GM23338 (cell line): ENCODE data around the gene ALPG. TPM values are rescaled to one million over a fixed set of nuclear protein-coding genes. Genes with fewer than 3 reads are reported as not detected.

Experiments used
- ATAC-seq: fragments of 200-7000 bp; cut with Tn5 transposase; 3 replicates; pipeline ENCODE4 v1.9.1; 2020
- DNase-seq: peaks from one replicate; pipeline ENCODE4 v3.0.0-alpha.2; 2015; ENCODE audit warnings: low spot score
- H2AFZ ChIP-seq: fragments of 200-600 bp; sonication (generic); 2 replicates; pipeline ENCODE4 v1.8.0; 2016; ENCODE audit warnings: antibody characterized with exemption, mild to moderate bottlenecking, moderate library complexity
- H3F3A ChIP-seq: fragments of 200-600 bp; sonication (generic); replicated peaks from 2 replicates; pipeline ENCODE4 v1.8.0; 2017; ENCODE audit warnings: antibody characterized with exemption, mixed run types, low read depth
- H3K27ac ChIP-seq: fragments of 200-600 bp; sonication (generic); 2 replicates; pipeline ENCODE4 v1.6.1; 2016; ENCODE audit warnings: low read depth
- H3K27me3 ChIP-seq: fragments of 200-600 bp; sonication (generic); 2 replicates; pipeline ENCODE4 v1.8.0; 2016; ENCODE audit warnings: mild to moderate bottlenecking, mixed run types, moderate library complexity; ENCODE audit not compliant: insufficient read depth
- H3K36me3 ChIP-seq: fragments of 200-600 bp; sonication (generic); 2 replicates; pipeline ENCODE4 v1.8.0; 2016; ENCODE audit warnings: mild to moderate bottlenecking; ENCODE audit not compliant: insufficient read depth
- H3K4me1 ChIP-seq: fragments of 200-600 bp; sonication (generic); 2 replicates; pipeline ENCODE4 v1.8.0; 2016; ENCODE audit warnings: mild to moderate bottlenecking, moderate library complexity; ENCODE audit not compliant: insufficient read depth
- H3K4me2 ChIP-seq: fragments of 200-600 bp; sonication (generic); 2 replicates; pipeline ENCODE4 v1.7.1; 2017; ENCODE audit warnings: mixed run types
- H3K4me3 ChIP-seq: fragments of 200-600 bp; sonication (generic); 2 replicates; pipeline ENCODE4 v1.6.1; 2016; ENCODE audit warnings: mixed run types
- H3K79me2 ChIP-seq: fragments of 200-600 bp; sonication (generic); replicated peaks from 2 replicates; pipeline ENCODE4 v1.8.0; 2017; ENCODE audit warnings: mild to moderate bottlenecking; ENCODE audit not compliant: insufficient read depth
- H3K9me2 ChIP-seq: fragments of 200-600 bp; sonication (generic); 2 replicates; pipeline ENCODE4 v1.8.0; 2017; ENCODE audit not compliant: insufficient read depth
- H4K20me1 ChIP-seq: fragments of 200-600 bp; sonication (generic); replicated peaks from 2 replicates; pipeline ENCODE4 v1.8.0; 2017; ENCODE audit warnings: mild to moderate bottlenecking; ENCODE audit not compliant: insufficient read depth
- H3K27ac Mint-ChIP-seq: 2 replicates; pipeline ENCODE4 v1.8.0; 2020; ENCODE audit warnings: inconsistent platforms, mild to moderate bottlenecking, moderate library complexity, mixed read lengths
- H3K27me3 Mint-ChIP-seq: 3 replicates; pipeline ENCODE4 v1.8.0; 2022; ENCODE audit warnings: low read depth, mild to moderate bottlenecking, moderate library complexity, mixed read lengths, inconsistent platforms; ENCODE audit not compliant: insufficient read depth, poor library complexity
- H3K36me3 Mint-ChIP-seq: 3 replicates; pipeline ENCODE4 v1.8.0; 2021; ENCODE audit warnings: low read depth, mild to moderate bottlenecking, inconsistent platforms, moderate library complexity, mixed read lengths
- H3K4me1 Mint-ChIP-seq: 3 replicates; pipeline ENCODE4 v1.8.0; 2020; ENCODE audit warnings: mild to moderate bottlenecking, inconsistent platforms, mixed read lengths
- H3K4me3 Mint-ChIP-seq: 3 replicates; pipeline ENCODE4 v1.8.0; 2021; ENCODE audit warnings: moderate library complexity, mild to moderate bottlenecking, inconsistent platforms, mixed read lengths
- H3K9me3 Mint-ChIP-seq: 3 replicates; pipeline ENCODE4 v1.8.0; 2020; ENCODE audit warnings: moderate library complexity, mild to moderate bottlenecking, inconsistent platforms, mixed read lengths
- CREB1 ChIP-seq: fragments of 250-450 bp; sonication (Bioruptor Pico); IDR thresholded peaks from 2 replicates; pipeline ENCODE4 v1.5.0; 2020; ENCODE audit warnings: low read depth, mild to moderate bottlenecking, moderate library complexity
- CTCF ChIP-seq, 2 experiments: fragments of 200-600 bp in 1 of 2; sonication (generic) in 1 of 2; conservative IDR thresholded peaks; 2 replicates each; pipeline versions ENCODE4 v1.5.1 to v1.6.1; 2016 to 2017; ENCODE audit warnings: antibody characterized with exemption in 2 of 2, low read depth in 2 of 2, mild to moderate bottlenecking in 2 of 2, moderate library complexity in 1 of 2
- ETS1 ChIP-seq: IDR thresholded peaks from 2 replicates; pipeline ENCODE4 v1.6.1; 2016; ENCODE audit warnings: antibody characterized with exemption
- EZH2 ChIP-seq: fragments of 200-600 bp; sonication (generic); IDR thresholded peaks from one replicate; pipeline ENCODE4 v1.8.0; 2017; ENCODE audit warnings: antibody characterized with exemption, mild to moderate bottlenecking, low read depth; ENCODE audit not compliant: unreplicated experiment
- EZH2phosphoT487 ChIP-seq: fragments of 200-600 bp; sonication (generic); IDR thresholded peaks from one replicate; pipeline ENCODE4 v1.8.1; 2018; ENCODE audit warnings: antibody characterized with exemption; ENCODE audit not compliant: unreplicated experiment
- JUNB ChIP-seq: IDR thresholded peaks from one replicate; pipeline ENCODE4 v1.6.1; 2016; ENCODE audit warnings: antibody characterized with exemption; ENCODE audit not compliant: unreplicated experiment
- NANOG ChIP-seq: IDR thresholded peaks from 2 replicates; pipeline ENCODE4 v1.6.1; 2016; ENCODE audit warnings: antibody characterized with exemption, borderline replicate concordance
- POLR2AphosphoS5 ChIP-seq: IDR thresholded peaks from 2 replicates; pipeline ENCODE4 v1.6.1; 2016; ENCODE audit warnings: antibody characterized with exemption, low read depth
- REST ChIP-seq: IDR thresholded peaks from one replicate; pipeline ENCODE4 v1.6.1; 2018; ENCODE audit warnings: antibody characterized with exemption; ENCODE audit not compliant: unreplicated experiment
- STAT1 ChIP-seq: IDR thresholded peaks from one replicate; pipeline ENCODE4 v1.6.1; 2016; ENCODE audit warnings: antibody characterized with exemption; ENCODE audit not compliant: unreplicated experiment
- ZNF114 ChIP-seq: fragments of 250-450 bp; sonication (Bioruptor Pico); IDR thresholded peaks from 2 replicates; pipeline ENCODE4 v1.5.0; 2020; ENCODE audit warnings: mild to moderate bottlenecking, moderate library complexity
- ZNF331 ChIP-seq: fragments of 250-450 bp; sonication (Bioruptor Pico); IDR thresholded peaks from 2 replicates; pipeline ENCODE4 v1.5.0; 2020; ENCODE audit warnings: low read depth, mild to moderate bottlenecking, moderate library complexity
- ZNF462 ChIP-seq: fragments of 250-450 bp; sonication (Bioruptor Pico); IDR thresholded peaks from 2 replicates; pipeline ENCODE4 v1.5.0; 2020; ENCODE audit warnings: mild to moderate bottlenecking, moderate library complexity
- polyA plus RNA-seq: library from polyadenylated mRNA; unstranded; fragments of >200 nt; fragmentation: Nextera tagmentation; extraction: Ambion mirVana; gene quantifications from 2 replicates; pipeline ENCODE4 v1.2.1, GENCODE V29; 2016
- total RNA-seq: library from RNA; depleted of rRNA; stranded (reverse); fragments of >200 nt; shearing (Covaris generic); gene quantifications from 2 replicates; pipeline ENCODE4 v1.2.3, GENCODE V29; 2014

The ALPG gene
- total and polyA plus RNA-seq, 2 experiments from 2014 or later, result 0.89 to 2.5 TPM

GRCh38 chr2:232460171-232460570 is 53.5 kb downstream of the ALPG start:
- H3K9me3 Mint-ChIP-seq, result no peaks in the 10 kb centered on the region

More at GRCh38 chr2:232460171-232460570, 53.5 kb downstream of the ALPG start:
- Histone ChIP-seq H3K4me2 (no peak overlapping the region), H3K27ac (no peak overlapping the region), H3K27me3 (no peaks in the 10 kb centered on the region), H2AFZ (no peak overlapping the region), H3K4me3 (no peak overlapping the region), H4K20me1 (no peaks in the 10 kb centered on the region), H3K79me2 (no peaks in the 10 kb centered on the region), H3K36me3 (no peaks in the 10 kb centered on the region), H3K9me2 (no peaks in the 10 kb centered on the region), H3F3A (no peaks in the 10 kb centered on the region), H3K4me1 (no peaks in the 10 kb centered on the region)
- H3K27me3 Mint-ChIP-seq, result peaks cover 5% of the 10 kb centered on the region
- H3K27ac Mint-ChIP-seq, result no peak overlapping the region
- no peak for ATAC-seq
- no peaks in the 10 kb centered on the region for H3K36me3 Mint-ChIP-seq
- TF ChIP-seq ZNF331 (CRISPR knock-in tag) (no peak), EZH2 (no peak), CREB1 (no peak), REST (no peak), EZH2phosphoT487 (no peak), POLR2AphosphoS5 (no peak), ZNF462 (CRISPR knock-in tag) (no peak), STAT1 (no peak), ETS1 (no peak), NANOG (no peak), CTCF (conservative IDR thresholded peaks at IDR 0.05; ENCODE audit: low read depth in 2 of 2) (no peak), JUNB (no peak), ZNF114 (CRISPR knock-in tag) (no peak)
- no peak overlapping the region for H3K4me3 Mint-ChIP-seq
- H3K4me1 Mint-ChIP-seq, result no peaks in the 10 kb centered on the region
- DNase-seq, result no peak
